Placental epithelial cell (primary cell): Measurements from ENCODE around the gene MTMR6. TPM values are rescaled to one million over a fixed set of nuclear protein-coding genes. Genes with fewer than 3 reads are reported as not detected.

Source experiments
- total RNA-seq: library from RNA; depleted of rRNA; stranded (reverse); fragments of >200 nt; gene quantifications from 2 replicates; pipeline ENCODE4 v1.2.3, GENCODE V29; 2012

Gene MTMR6
- 9.8 and 17.6 TPM in 2 replicates for total RNA-seq

GRCh38 chr13:25286969-25287961 is at the start of gene MTMR6:
Gene MTMR6 (minus strand): TSS chr13:25287488. CDS start chr13:25287247, 241 bp downstream.

GRCh38 chr13:25301347-25302113 is 14.2 kb upstream of the MTMR6 start, which contains the start of gene NUP58:
Gene NUP58 (plus strand): TSS chr13:25301625. CDS start chr13:25301774, 149 bp downstream.

Other genes with a start within 250 kb of the MTMR6 start
- under 0.01 and 0.22 TPM in 2 replicates for gene PABPC3, start 191.4 kb downstream of the MTMR6 start, total RNA-seq
- gene AMER2, start 115.2 kb downstream of the MTMR6 start, total RNA-seq: under 0.01 and 0.43 TPM in 2 replicates
- gene NUP58, start 14.1 kb upstream of the MTMR6 start, total RNA-seq: 33.4 and 59.6 TPM in 2 replicates
- gene ATP8A2, start 84.5 kb upstream of the MTMR6 start, total RNA-seq: 0.39 and 0.76 TPM in 2 replicates